Measurements from ENCODE around the gene TCAP. TPM values are rescaled to one million over a fixed set of nuclear protein-coding genes. Genes with fewer than 3 reads are reported as not detected.
A peak's percentile ranks its signal among the peaks of the same experiment; 100 is the strongest.
"Not testable (repeated sequence)": the region's sequence is repeated elsewhere in the genome, so short reads cannot be mapped to it uniquely, and the experiment has no call there.

Gene TCAP
- total RNA-seq, 1 donor from 2014 or later, result 0.49 TPM

GRCh38 chr17:39697961-39698360 lies 32.8 kb downstream of the TCAP start:
- H3K4me3 ChIP-seq, result no peak overlapping the region
- H3K9me3 ChIP-seq, result no peaks in the 10 kb centered on the region
- H3K27ac ChIP-seq, result no peak overlapping the region
- intact Hi-C loops (cut with DNase I), result no loop called here
- no peak for DNase-seq (ENCODE audit: extremely low spot score in 2 of 2)
- TF ChIP-seq POLR2A (IDR thresholded peaks at IDR 0.05) (no peak), POLR2AphosphoS5 (IDR thresholded peaks at IDR 0.05; ENCODE audit: insufficient read depth in 1 of 2, low read depth in 1 of 2) (no peak), CTCF (IDR thresholded peaks at IDR 0.05) (no peak)
- H3K36me3 ChIP-seq, result no peaks in the 10 kb centered on the region
- H3K4me1 ChIP-seq, result peaks cover 28% of the 10 kb centered on the region
- no peaks in the 10 kb centered on the region for H3K27me3 ChIP-seq

GRCh38 chr17:39699157-39699817 lies 34.1 kb downstream of the TCAP start:
- intact Hi-C loops (cut with DNase I); H3K27me3 ChIP-seq; H3K36me3 ChIP-seq; H3K9me3 ChIP-seq; DNase-seq (ENCODE audit: extremely low spot score in 2 of 2): not testable (repeated sequence)
- peaks cover 37% of the 10 kb centered on the region for H3K4me1 ChIP-seq
- peak overlapping the region; percentile 69 to 72 for H3K4me3 ChIP-seq
- peak overlapping the region; percentile 77 for H3K27ac ChIP-seq

GRCh38 chr17:39699818-39700147 lies 34.6 kb downstream of the TCAP start, which contains the start of gene ERBB2:
ERBB2 (plus strand) TSS chr17:39700064; CDS start chr17:39700239, 175 bp downstream.
- H3K4me3 ChIP-seq, result peak within 1 kb of the TSS; percentile 69 to 72
- H3K36me3 ChIP-seq, result no peaks in the 10 kb centered on the region
- no peaks in the 10 kb centered on the region for H3K27me3 ChIP-seq
- H3K4me1 ChIP-seq, result peaks cover 42% of the 10 kb centered on the region
- peak; percentile 45 to 87 for TF ChIP-seq POLR2AphosphoS5 (IDR thresholded peaks at IDR 0.05; ENCODE audit: insufficient read depth in 1 of 2, low read depth in 1 of 2)
- no peak for TF ChIP-seq CTCF (IDR thresholded peaks at IDR 0.05)
- TF ChIP-seq POLR2A (IDR thresholded peaks at IDR 0.05), result peak in 1 of 2 donors; percentile 24
- H3K27ac ChIP-seq, result peak within 1 kb of the TSS; percentile 77
- intact Hi-C loops (cut with DNase I), result no loop called here
- no peak for DNase-seq (ENCODE audit: extremely low spot score in 2 of 2)
- no peaks in the 10 kb centered on the region for H3K9me3 ChIP-seq

- H3K4me3 ChIP-seq, result peak overlapping the region; percentile 69 to 72
- no peaks in the 10 kb centered on the region for H3K9me3 ChIP-seq
- intact Hi-C loops (cut with DNase I), result no loop called here
- H3K27me3 ChIP-seq, result no peaks in the 10 kb centered on the region
- TF ChIP-seq POLR2AphosphoS5 (IDR thresholded peaks at IDR 0.05; ENCODE audit: insufficient read depth in 1 of 2, low read depth in 1 of 2), result no peak
- DNase-seq (ENCODE audit: extremely low spot score in 2 of 2), result no peak
- peak overlapping the region; percentile 77 for H3K27ac ChIP-seq
- H3K36me3 ChIP-seq, result no peaks in the 10 kb centered on the region
- H3K4me1 ChIP-seq, result peaks cover 48% of the 10 kb centered on the region
These were observed 35.2 kb downstream of the TCAP start for GRCh38 chr17:39700148-39700987.

GRCh38 chr17:39701012-39701783 lies 36.0 kb downstream of the TCAP start:
- no peak for DNase-seq (ENCODE audit: extremely low spot score in 2 of 2)
- no peak for TF ChIP-seq POLR2AphosphoS5 (IDR thresholded peaks at IDR 0.05; ENCODE audit: insufficient read depth in 1 of 2, low read depth in 1 of 2)
- TF ChIP-seq POLR2A (IDR thresholded peaks at IDR 0.05), result no peak
- TF ChIP-seq CTCF (IDR thresholded peaks at IDR 0.05), result no peak
- Histone ChIP-seq H3K27ac (peak overlapping the region; percentile 77), H3K4me3 (peak overlapping the region; percentile 69 to 72), H3K4me1 (peaks cover 56% of the 10 kb centered on the region), H3K9me3 (no peaks in the 10 kb centered on the region), H3K36me3 (no peaks in the 10 kb centered on the region), H3K27me3 (no peaks in the 10 kb centered on the region)
- intact Hi-C loops (cut with DNase I), result no loop called here

Measured in vagina (tissue), 2 donors.